VCaP (cell line): Measurements from ENCODE around the gene MYBPC3.

Experiments used
- H3K27ac ChIP-seq: fragments of 450-650 bp; 2 replicates; pipeline ENCODE4 v1.5.1; 2017
- TF ChIP-seq, protein P1 (sequence below): fragments of 450-650 bp; conservative IDR thresholded peaks from 2 replicates; pipeline ENCODE4 v1.5.1; 2017; ENCODE audit warnings: mild to moderate bottlenecking, moderate library complexity

The MYBPC3 gene

DNA sequence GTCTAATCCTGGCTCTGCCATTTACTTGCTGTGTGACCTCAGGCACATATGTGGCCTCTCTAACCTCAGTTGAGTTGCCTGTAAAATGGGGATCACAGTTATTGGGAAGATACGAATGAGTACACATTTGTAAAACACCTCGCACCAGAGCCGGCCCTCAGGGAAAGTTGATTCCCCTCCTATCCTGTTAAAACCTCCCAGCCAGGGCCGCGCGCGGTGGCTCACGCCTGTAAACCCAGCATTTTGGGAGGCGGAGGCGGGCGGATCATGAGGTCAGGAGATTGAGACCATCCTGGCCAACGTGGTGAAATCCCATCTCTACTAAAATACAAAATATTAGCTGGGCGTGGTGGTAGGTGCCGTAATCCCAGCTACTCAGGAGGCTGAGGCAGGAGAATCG is 7.8 kb upstream of the MYBPC3 start:
- TF ChIP-seq, protein P1, sequence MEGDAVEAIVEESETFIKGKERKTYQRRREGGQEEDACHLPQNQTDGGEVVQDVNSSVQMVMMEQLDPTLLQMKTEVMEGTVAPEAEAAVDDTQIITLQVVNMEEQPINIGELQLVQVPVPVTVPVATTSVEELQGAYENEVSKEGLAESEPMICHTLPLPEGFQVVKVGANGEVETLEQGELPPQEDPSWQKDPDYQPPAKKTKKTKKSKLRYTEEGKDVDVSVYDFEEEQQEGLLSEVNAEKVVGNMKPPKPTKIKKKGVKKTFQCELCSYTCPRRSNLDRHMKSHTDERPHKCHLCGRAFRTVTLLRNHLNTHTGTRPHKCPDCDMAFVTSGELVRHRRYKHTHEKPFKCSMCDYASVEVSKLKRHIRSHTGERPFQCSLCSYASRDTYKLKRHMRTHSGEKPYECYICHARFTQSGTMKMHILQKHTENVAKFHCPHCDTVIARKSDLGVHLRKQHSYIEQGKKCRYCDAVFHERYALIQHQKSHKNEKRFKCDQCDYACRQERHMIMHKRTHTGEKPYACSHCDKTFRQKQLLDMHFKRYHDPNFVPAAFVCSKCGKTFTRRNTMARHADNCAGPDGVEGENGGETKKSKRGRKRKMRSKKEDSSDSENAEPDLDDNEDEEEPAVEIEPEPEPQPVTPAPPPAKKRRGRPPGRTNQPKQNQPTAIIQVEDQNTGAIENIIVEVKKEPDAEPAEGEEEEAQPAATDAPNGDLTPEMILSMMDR, result no peak
- H3K27ac ChIP-seq, result no peak overlapping the region

DNA sequence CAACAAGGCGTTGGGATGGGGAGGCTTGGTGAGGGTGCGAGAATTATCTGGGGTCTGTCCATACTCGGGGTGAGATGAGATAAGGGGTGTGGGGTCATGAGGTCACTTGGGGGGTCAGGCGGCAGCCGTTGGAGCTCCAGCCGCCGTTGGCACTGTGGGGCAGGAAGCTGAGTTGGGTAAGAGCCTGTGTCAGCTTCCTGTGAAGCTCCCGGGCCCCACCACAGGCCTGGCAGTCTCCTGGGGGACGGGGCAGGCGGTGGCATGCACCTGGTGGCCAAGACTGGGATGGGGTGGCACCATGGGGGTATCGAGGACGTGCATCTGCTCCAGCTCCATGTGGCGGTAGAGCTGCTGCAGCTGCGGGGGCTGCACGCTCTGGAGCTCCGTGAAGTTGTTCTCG is 7.1 kb upstream of the MYBPC3 start:
- TF ChIP-seq, protein P1, result no peak
- no peak overlapping the region for H3K27ac ChIP-seq

DNA sequence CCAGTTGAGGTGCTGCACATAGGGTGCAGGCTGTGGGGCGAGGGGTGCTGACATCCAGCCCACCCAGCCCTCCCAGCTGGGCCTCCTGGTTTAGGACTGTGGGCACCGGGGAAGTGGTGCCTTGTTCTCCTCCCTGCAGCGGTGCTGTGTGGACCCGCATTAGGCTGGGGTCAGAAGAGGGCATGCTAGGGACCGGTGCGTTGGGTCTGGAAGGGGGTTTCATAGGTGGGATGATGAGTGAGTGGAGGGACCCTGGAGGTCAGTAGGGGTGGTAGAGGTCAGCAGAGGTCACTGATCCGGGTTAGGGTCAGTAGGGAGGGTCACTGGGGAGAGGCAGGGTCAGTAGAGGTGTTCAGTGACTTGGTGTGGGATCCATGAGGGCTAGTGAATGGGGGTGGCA is 6.7 kb upstream of the MYBPC3 start:
- H3K27ac ChIP-seq, result no peak overlapping the region
- TF ChIP-seq, protein P1, result no peak

DNA sequence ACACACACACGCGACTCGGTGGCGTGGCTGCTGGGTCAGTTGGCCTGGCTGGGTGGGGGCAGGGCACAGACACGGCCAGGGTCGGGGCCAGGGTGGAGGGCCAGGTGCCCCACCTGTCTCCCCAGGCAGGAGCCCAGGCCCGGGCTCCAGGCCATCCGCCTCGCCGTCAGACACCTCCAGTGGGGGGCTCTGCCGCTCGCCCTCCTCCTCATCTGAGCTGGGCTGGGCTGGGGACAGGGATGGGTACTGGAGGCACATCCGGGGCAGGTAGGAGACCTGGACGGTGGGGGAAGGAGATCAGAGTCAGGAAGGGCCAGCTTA is 6.2 kb upstream of the MYBPC3 start:
- no peak overlapping the region for H3K27ac ChIP-seq
- TF ChIP-seq, protein P1, result no peak

DNA sequence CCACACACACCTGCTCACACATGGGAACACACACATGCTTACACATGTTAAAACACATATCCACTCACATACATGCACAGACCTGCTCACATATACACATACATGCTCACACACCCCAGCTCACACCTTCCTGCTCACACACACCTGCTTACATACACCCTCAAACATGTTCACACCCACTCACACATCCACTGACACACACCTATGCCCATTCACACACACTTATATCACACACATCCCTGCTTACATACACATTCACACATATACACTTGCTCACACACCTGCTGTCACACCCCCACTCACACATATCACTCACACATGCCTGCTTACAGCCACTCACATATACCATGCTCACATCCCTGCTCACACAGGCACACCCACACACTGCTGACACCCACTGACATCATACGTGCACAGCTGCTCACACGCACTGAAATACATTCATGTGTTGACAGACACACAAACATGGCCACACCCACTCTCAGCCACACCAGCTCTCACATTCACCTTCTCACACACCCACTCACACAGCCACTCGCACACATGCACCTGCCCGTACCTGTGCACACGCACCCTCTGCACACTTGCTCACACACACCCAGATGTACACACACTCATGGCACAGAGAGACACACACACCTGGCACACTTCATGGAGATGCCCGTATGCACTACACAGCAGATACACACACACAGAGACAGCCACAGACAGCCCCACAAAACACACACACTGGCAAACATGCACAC is 5.7 kb upstream of the MYBPC3 start:
- no peak overlapping the region for H3K27ac ChIP-seq
- TF ChIP-seq, protein P1, result no peak

DNA sequence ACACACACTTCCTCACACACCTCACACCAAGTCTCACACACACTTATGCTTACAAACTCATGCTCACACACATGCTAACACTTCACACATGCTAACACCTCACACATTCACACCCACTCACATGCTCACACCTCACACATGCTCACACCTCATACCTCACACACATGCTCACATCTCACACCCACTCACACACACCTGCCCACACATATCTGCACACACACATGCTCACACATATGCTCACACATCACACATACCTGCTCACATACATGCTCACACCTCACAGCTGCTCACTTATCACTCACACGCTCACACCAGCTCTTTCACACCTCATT is 4.5 kb upstream of the MYBPC3 start:
- no peak overlapping the region for H3K27ac ChIP-seq

DNA sequence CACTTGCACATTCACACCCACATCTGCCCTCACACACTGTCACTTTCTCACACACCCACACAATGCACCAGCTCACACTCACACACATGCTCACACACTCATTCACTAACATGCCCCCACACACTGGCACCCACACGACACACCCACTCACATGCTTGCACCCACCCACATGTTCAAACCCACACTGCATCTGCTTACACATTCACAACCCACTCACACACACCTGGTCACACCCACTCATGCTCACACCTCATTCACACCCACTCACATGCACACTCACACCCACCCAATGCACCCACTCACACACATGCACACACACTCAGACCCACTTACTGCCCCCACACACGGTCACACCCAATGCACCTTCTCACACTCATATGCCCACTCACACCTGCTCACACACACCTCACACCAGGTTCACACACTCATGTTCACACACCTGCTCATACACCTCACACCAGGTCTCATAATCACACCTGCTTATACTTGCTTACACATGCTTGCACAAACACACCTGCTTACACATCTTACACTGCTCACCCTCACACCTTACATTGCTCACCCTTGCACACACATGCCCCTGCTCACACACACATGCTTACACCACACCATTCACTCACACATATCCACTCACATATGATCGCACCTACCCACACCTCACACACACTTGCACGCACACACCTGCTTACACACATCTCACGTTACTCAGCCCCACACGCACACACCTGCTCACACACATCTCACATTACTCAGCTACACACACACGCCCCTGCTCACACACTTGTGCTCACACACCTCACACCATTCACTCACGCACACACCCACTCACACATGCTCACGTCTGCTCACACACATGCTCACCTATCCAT is 3.9 kb upstream of the MYBPC3 start:
- H3K27ac ChIP-seq, result no peak overlapping the region
- TF ChIP-seq, protein P1, result no peak

More for the DNA sequence above, 4.5 kb upstream of the MYBPC3 start:
- TF ChIP-seq, protein P1, result no peak
